SK-N-MC (cell line): Measurements from ENCODE around the gene NRIP3.

Experiments
- EZH2 ChIP-seq: fragments of 200-600 bp; sonication (generic); IDR thresholded peaks from one replicate; pipeline ENCODE4 v1.6.1; 2017; ENCODE audit warnings: antibody characterized with exemption
- FOXP2 ChIP-seq: optimal IDR thresholded peaks from 2 replicates; pipeline ENCODE3; 2011; ENCODE audit warnings: mild to moderate bottlenecking, moderate library complexity; ENCODE audit not compliant: insufficient read depth; ENCODE audit errors: extremely low read length, control extremely low read depth

GRCh38 chr11:9001736-9002135, 2.1 kb downstream of the NRIP3 start:
- TF ChIP-seq EZH2, result no peak
- no peak for TF ChIP-seq FOXP2
